IPS-18a (cell line): Measurements from ENCODE around the gene SPDEF.

ENCODE experiments used
- H3K27ac ChIP-seq: one replicate; pipeline ENCODE4 v1.5.1; 2013; ENCODE audit warnings: low read length
- H3K27me3 ChIP-seq: one replicate; pipeline ENCODE4 v1.6.1; 2013; ENCODE audit warnings: mild to moderate bottlenecking, low read length; ENCODE audit not compliant: control insufficient read depth, insufficient read depth
- H3K36me3 ChIP-seq: one replicate; pipeline ENCODE4 v1.6.1; 2013; ENCODE audit warnings: low read depth, low read length; ENCODE audit not compliant: control insufficient read depth
- H3K4me1 ChIP-seq: one replicate; pipeline ENCODE4 v1.6.1; 2013; ENCODE audit warnings: low read depth, low read length; ENCODE audit not compliant: control insufficient read depth
- H3K4me3 ChIP-seq: one replicate; pipeline ENCODE4 v1.5.1; 2013; ENCODE audit warnings: low read length
- H3K9ac ChIP-seq: one replicate; pipeline ENCODE4 v1.6.1; 2013; ENCODE audit warnings: mild to moderate bottlenecking, low read length, moderate library complexity
- H3K9me3 ChIP-seq: one replicate; pipeline ENCODE4 v1.6.1; 2013; ENCODE audit warnings: low read depth, low read length; ENCODE audit not compliant: control insufficient read depth

SPDEF gene

GRCh38 chr6:34592208-34592952 lies 36.3 kb upstream of the SPDEF start:
- no peak overlapping the region for H3K27ac ChIP-seq
- H3K4me1 ChIP-seq, result peaks cover 9% of the 10 kb centered on the region
- H3K36me3 ChIP-seq, result no peaks in the 10 kb centered on the region
- no peak overlapping the region for H3K9ac ChIP-seq
- H3K4me3 ChIP-seq, result no peak overlapping the region
- H3K9me3 ChIP-seq, result no peaks in the 10 kb centered on the region
- H3K27me3 ChIP-seq, result no peaks in the 10 kb centered on the region

GRCh38 chr6:34589691-34590090 lies 33.6 kb upstream of the SPDEF start:
- H3K4me3 ChIP-seq, result no peak overlapping the region
- no peaks in the 10 kb centered on the region for H3K27me3 ChIP-seq
- no peaks in the 10 kb centered on the region for H3K9me3 ChIP-seq
- H3K27ac ChIP-seq, result no peak overlapping the region
- H3K9ac ChIP-seq, result no peak overlapping the region
- H3K4me1 ChIP-seq, result peaks cover 13% of the 10 kb centered on the region
- no peaks in the 10 kb centered on the region for H3K36me3 ChIP-seq

GRCh38 chr6:34589140-34589539 lies 33.0 kb upstream of the SPDEF start:
- Histone ChIP-seq H3K27me3 (no peaks in the 10 kb centered on the region), H3K4me3 (no peak overlapping the region), H3K4me1 (peaks cover 13% of the 10 kb centered on the region), H3K36me3 (no peaks in the 10 kb centered on the region), H3K27ac (no peak overlapping the region), H3K9ac (no peak overlapping the region), H3K9me3 (no peaks in the 10 kb centered on the region)

GRCh38 chr6:34587851-34588250 lies 31.7 kb upstream of the SPDEF start:
- H3K27me3 ChIP-seq, result no peaks in the 10 kb centered on the region
- H3K36me3 ChIP-seq, result no peaks in the 10 kb centered on the region
- no peak overlapping the region for H3K27ac ChIP-seq
- H3K4me1 ChIP-seq, result peaks cover 16% of the 10 kb centered on the region
- no peak overlapping the region for H3K4me3 ChIP-seq
- H3K9ac ChIP-seq, result no peak overlapping the region
- H3K9me3 ChIP-seq, result no peaks in the 10 kb centered on the region

- Histone ChIP-seq H3K9ac (no peak overlapping the region), H3K36me3 (no peaks in the 10 kb centered on the region), H3K4me3 (no peak overlapping the region), H3K4me1 (peaks cover 16% of the 10 kb centered on the region), H3K27me3 (no peaks in the 10 kb centered on the region), H3K9me3 (no peaks in the 10 kb centered on the region), H3K27ac (no peak overlapping the region)
Observed at GRCh38 chr6:34587325-34587724, 31.2 kb upstream of the SPDEF start.

GRCh38 chr6:34586327-34587040 lies 30.4 kb upstream of the SPDEF start:
- H3K4me1 ChIP-seq, result peaks cover 16% of the 10 kb centered on the region
- no peaks in the 10 kb centered on the region for H3K27me3 ChIP-seq
- no peaks in the 10 kb centered on the region for H3K36me3 ChIP-seq
- no peak overlapping the region for H3K27ac ChIP-seq
- no peak overlapping the region for H3K9ac ChIP-seq
- no peaks in the 10 kb centered on the region for H3K9me3 ChIP-seq
- no peak overlapping the region for H3K4me3 ChIP-seq

- Histone ChIP-seq H3K27ac (no peak overlapping the region), H3K36me3 (no peaks in the 10 kb centered on the region), H3K27me3 (no peaks in the 10 kb centered on the region), H3K9ac (no peak overlapping the region), H3K4me3 (no peak overlapping the region), H3K4me1 (peaks cover 23% of the 10 kb centered on the region), H3K9me3 (no peaks in the 10 kb centered on the region)
Observed at GRCh38 chr6:34585512-34586061, 29.5 kb upstream of the SPDEF start.

- Histone ChIP-seq H3K4me1 (peaks cover 23% of the 10 kb centered on the region), H3K27me3 (no peaks in the 10 kb centered on the region), H3K36me3 (no peaks in the 10 kb centered on the region), H3K27ac (no peak overlapping the region), H3K4me3 (no peak overlapping the region), H3K9me3 (no peaks in the 10 kb centered on the region), H3K9ac (no peak overlapping the region)
Observed at GRCh38 chr6:34585108-34585507, 29.0 kb upstream of the SPDEF start.

- no peak overlapping the region for H3K4me3 ChIP-seq
- H3K9me3 ChIP-seq, result no peaks in the 10 kb centered on the region
- H3K9ac ChIP-seq, result no peak overlapping the region
- peaks cover 23% of the 10 kb centered on the region for H3K4me1 ChIP-seq
- no peaks in the 10 kb centered on the region for H3K36me3 ChIP-seq
- H3K27ac ChIP-seq, result no peak overlapping the region
- no peaks in the 10 kb centered on the region for H3K27me3 ChIP-seq
Observed at GRCh38 chr6:34584694-34585093, 28.6 kb upstream of the SPDEF start.

- H3K27me3 ChIP-seq, result no peaks in the 10 kb centered on the region
- H3K9ac ChIP-seq, result no peak overlapping the region
- H3K36me3 ChIP-seq, result no peaks in the 10 kb centered on the region
Observed at GRCh38 chr6:34583861-34584604, 27.9 kb upstream of the SPDEF start.

GRCh38 chr6:34583461-34583860 lies 27.3 kb upstream of the SPDEF start:
- Histone ChIP-seq H3K4me3 (no peak overlapping the region), H3K27me3 (no peaks in the 10 kb centered on the region), H3K27ac (no peak overlapping the region), H3K4me1 (peaks cover 17% of the 10 kb centered on the region), H3K9me3 (no peaks in the 10 kb centered on the region), H3K9ac (no peak overlapping the region), H3K36me3 (no peaks in the 10 kb centered on the region)

More at GRCh38 chr6:34583861-34584604, 27.9 kb upstream of the SPDEF start:
- H3K9me3 ChIP-seq, result no peaks in the 10 kb centered on the region
- peaks cover 17% of the 10 kb centered on the region for H3K4me1 ChIP-seq
- no peak overlapping the region for H3K4me3 ChIP-seq
- H3K27ac ChIP-seq, result no peak overlapping the region
